B cell (primary cell): ENCODE measurements around the gene MAFF. TPM values are rescaled to one million over a fixed set of nuclear protein-coding genes. Genes with fewer than 3 reads are reported as not detected.
"Not testable (repeated sequence)": the region's sequence is repeated elsewhere in the genome, so short reads cannot be mapped to it uniquely, and the experiment has no call there.

Experiments used
- ATAC-seq: fragments of 200-7000 bp; cut with Tn5 transposase; one replicate; pipeline ENCODE4 v1.10.0; 2021; ENCODE audit warnings: low read depth, mild to moderate bottlenecking, moderate number of reproducible peaks, moderate library complexity
- CTCF ChIA-PET: fragments of 350-600 bp; sonication (Branson Sonifier 250); formaldehyde crosslinking; loops from one replicate; lab custom pipeline; 2021; ENCODE audit warnings: antibody characterized with exemption, inconsistent platforms; lab: Charles Lee
- POLR2A ChIA-PET: fragments of 350-600 bp; sonication (Branson Sonifier 250); formaldehyde crosslinking; loops from one replicate; lab custom pipeline; 2021; ENCODE audit warnings: antibody characterized with exemption; lab: Charles Lee
- DNase-seq: peaks from one replicate; pipeline ENCODE4 v3.0.0; 2013
- H2AFZ ChIP-seq: 2 replicates; pipeline ENCODE4 v1.6.1; 2012; ENCODE audit warnings: mild to moderate bottlenecking, low read depth, low read length; ENCODE audit not compliant: insufficient read depth, poor library complexity, severe bottlenecking
- H3K27ac ChIP-seq, 2 donors: 1 replicate in 1 of 2; 2 replicates in 1 of 2; pipeline ENCODE4 v1.5.1; 2012 to 2013; ENCODE audit warnings: low read length in 2 of 2, mild to moderate bottlenecking in 2 of 2, moderate library complexity in 1 of 2
- H3K27me3 ChIP-seq, 4 experiments: fragments of 200-600 bp in 1 of 4; sonication (generic) in 1 of 4; replicated peaks in 1 of 4; 1 replicate in 2 of 4; 2 replicates in 2 of 4; pipeline versions ENCODE4 v1.6.1 to v1.7.0; 2013 to 2016; ENCODE audit warnings: low read length in 3 of 4, mild to moderate bottlenecking in 2 of 4, mixed read lengths in 1 of 4, moderate library complexity in 1 of 4; ENCODE audit not compliant: insufficient read depth in 4 of 4, control insufficient read depth in 3 of 4; ENCODE audit errors: control extremely low read depth in 1 of 4
- H3K36me3 ChIP-seq, 2 experiments: replicated peaks in 1 of 2; 1 replicate in 1 of 2; 2 replicates in 1 of 2; pipeline versions ENCODE4 v1.6.1 to v1.7.1; 2013; ENCODE audit warnings: low read length in 1 of 2; ENCODE audit not compliant: insufficient read depth in 2 of 2, control insufficient read depth in 1 of 2; ENCODE audit errors: control extremely low read depth in 1 of 2, extremely low read depth in 1 of 2
- H3K4me1 ChIP-seq, 2 donors: fragments of 200-600 bp in 1 of 2; sonication (generic) in 1 of 2; 1 replicate in 1 of 2; 2 replicates in 1 of 2; pipeline versions ENCODE4 v1.5.1 to v1.6.1; 2013 to 2017; ENCODE audit warnings: low read length in 2 of 2; ENCODE audit not compliant: control insufficient read depth in 2 of 2, insufficient read depth in 2 of 2
- H3K4me2 ChIP-seq: replicated peaks from 2 replicates; pipeline ENCODE3; 2012; ENCODE audit warnings: mild to moderate bottlenecking, low read depth, low read length; ENCODE audit not compliant: poor library complexity, severe bottlenecking
- H3K4me3 ChIP-seq, 5 experiments: fragments of 200-600 bp in 1 of 5; sonication (generic) in 1 of 5; 1 replicate in 3 of 5; 2 replicates in 2 of 5; pipeline versions ENCODE4 v1.5.1 to v1.7.0; 2011 to 2016; ENCODE audit warnings: low read length in 4 of 5, mild to moderate bottlenecking in 4 of 5, low read depth in 2 of 5, control low read depth in 1 of 5, moderate library complexity in 1 of 5; ENCODE audit not compliant: insufficient read depth in 1 of 5; ENCODE audit errors: control extremely low read depth in 1 of 5, extremely low read depth in 1 of 5
- H3K79me2 ChIP-seq: fragments of 200-600 bp; sonication (generic); one replicate; pipeline ENCODE4 v1.6.0; 2016; ENCODE audit warnings: low read length; ENCODE audit not compliant: control insufficient read depth, insufficient read depth
- H3K9ac ChIP-seq: fragments of 200-600 bp; sonication (generic); 2 replicates; pipeline ENCODE4 v1.6.1; 2017; ENCODE audit warnings: mild to moderate bottlenecking, low read length, moderate library complexity
- H3K9me3 ChIP-seq, 3 donors: one replicate each; pipeline versions ENCODE4 v1.6.1 to v1.7.1; 2013; ENCODE audit warnings: low read length in 2 of 3; ENCODE audit not compliant: control insufficient read depth in 2 of 3, insufficient read depth in 1 of 3; ENCODE audit errors: control extremely low read depth in 1 of 3
- H4K20me1 ChIP-seq: 2 replicates; pipeline ENCODE4 v1.6.0; 2012; ENCODE audit warnings: mild to moderate bottlenecking, low read length; ENCODE audit not compliant: insufficient read depth, control insufficient read depth, poor library complexity, severe bottlenecking
- H3K27ac Mint-ChIP-seq: one replicate; pipeline ENCODE4 v1.8.0; 2021; ENCODE audit warnings: mixed read lengths
- H3K27me3 Mint-ChIP-seq: one replicate; pipeline ENCODE4 v1.8.0; 2021; ENCODE audit warnings: mixed read lengths
- H3K4me1 Mint-ChIP-seq: one replicate; pipeline ENCODE4 v1.8.0; 2021; ENCODE audit warnings: mixed read lengths
- H3K4me3 Mint-ChIP-seq: one replicate; pipeline ENCODE4 v1.8.0; 2021; ENCODE audit warnings: mixed read lengths
- H3K9me3 Mint-ChIP-seq: one replicate; pipeline ENCODE4 v1.8.0; 2022; ENCODE audit warnings: mixed read lengths; ENCODE audit not compliant: insufficient read depth
- EZH2 ChIP-seq: IDR thresholded peaks from 2 replicates; pipeline ENCODE4 v1.6.1; 2012; ENCODE audit warnings: borderline replicate concordance, low read depth, mild to moderate bottlenecking, moderate library complexity, low read length; ENCODE audit not compliant: insufficient read depth, poor library complexity, severe bottlenecking
- WGBS: methylation state at CpG from one replicate; pipeline ENCODE4 v1.1.5; 2013; ENCODE audit warnings: missing lambda C conversion rate; ENCODE audit not compliant: insufficient coverage; 5-methylcytosine and 5-hydroxymethylcytosine counted together
- intact Hi-C: fragments of 100-400 bp; cut with micrococcal nuclease; formaldehyde crosslinking; loops from one replicate; pipeline ENCODE4 v1.10.0; 2022
- polyA plus RNA-seq: library from polyadenylated mRNA; depleted of rRNA; stranded (reverse); fragments of >200 nt; gene quantifications from 2 replicates; pipeline ENCODE4 v1.2.3, GENCODE V29; 2012
- total RNA-seq, 2 donors: library from RNA; stranded (reverse); fragments of 120-200 nt in 1 of 2; gene quantifications; 1 replicate in 1 of 2; 2 replicates in 1 of 2; pipeline versions ENCODE4 v1.2.3 to v1.2.4, GENCODE V29; 2013 to 2022
- TF ChIP-seq, protein P1 (sequence below): fragments of 200-600 bp; IDR thresholded peaks from one replicate; pipeline ENCODE4 v1.8.0; 2022; ENCODE audit warnings: antibody characterized with exemption, mild to moderate bottlenecking

The MAFF gene
- total and polyA plus RNA-seq, 2 donors (not counting 1 experiment from before 2014, with no cell fraction given), result 5.3 to 18.0 TPM

DNA sequence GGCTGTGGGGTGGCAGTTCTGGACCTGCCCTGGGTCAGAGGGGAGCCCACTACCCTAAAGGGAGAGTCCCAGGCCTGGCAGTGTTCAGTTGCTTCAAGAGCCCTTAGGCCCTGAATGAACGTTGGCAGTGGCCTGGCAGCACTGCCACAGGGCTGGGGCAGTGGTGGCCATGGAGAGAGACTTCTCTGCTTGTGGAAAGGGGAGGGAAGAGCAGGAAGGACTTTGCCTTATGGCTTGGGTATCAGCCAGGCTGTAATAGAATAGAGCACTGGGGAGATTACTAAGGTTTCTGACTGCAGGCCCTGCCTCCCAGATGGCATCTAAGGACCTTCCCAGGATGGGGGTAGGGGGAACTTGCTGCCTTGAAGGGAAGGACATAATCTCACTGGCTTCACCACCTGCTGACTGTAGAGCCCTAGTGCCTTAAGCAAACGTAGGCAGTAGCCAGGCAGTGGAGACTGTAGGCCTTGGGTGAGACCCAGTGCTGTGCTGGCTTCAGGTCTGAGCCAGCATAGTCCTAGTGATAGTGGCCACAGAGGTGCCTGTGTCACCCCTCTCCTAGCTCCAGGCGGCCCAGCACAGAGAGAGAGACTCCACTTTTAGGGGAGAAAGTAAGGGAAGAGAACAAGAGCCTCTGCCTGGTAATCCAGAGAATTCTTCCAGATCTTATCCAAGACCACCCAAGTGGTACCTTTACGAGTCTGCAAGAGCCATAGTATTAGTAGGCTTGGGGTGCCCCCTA, 47.8 kb upstream of the MAFF start:
- Histone ChIP-seq H2AFZ (no peak overlapping the region), H3K79me2 (peaks cover 27% of the 10 kb centered on the region), H3K27me3 (no peaks in the 10 kb centered on the region), H3K27ac (no peak overlapping the region), H3K4me2 (no peak overlapping the region), H4K20me1 (no peaks in the 10 kb centered on the region), H3K4me1 (peaks cover 4 to 11% of the 10 kb centered on the region in 2 donors), H3K9ac (no peak overlapping the region), H3K9me3 (peaks cover 0 to 1% (median 0%) of the 10 kb centered on the region in 3 donors), H3K4me3 (no peak overlapping the region), H3K36me3 (no peaks in the 10 kb centered on the region)
- ChIA-PET CTCF (no interaction called here), POLR2A (no interaction called here)
- intact Hi-C loops, result no loop called here
- Mint-ChIP-seq H3K27me3 (no peaks in the 10 kb centered on the region), H3K9me3 (no peaks in the 10 kb centered on the region), H3K27ac (no peak overlapping the region), H3K4me1 (peaks cover 10% of the 10 kb centered on the region), H3K4me3 (no peak overlapping the region)
- DNase-seq (no peak), ATAC-seq (no peak)
- TF ChIP-seq EZH2, result no peak
- TF ChIP-seq, protein P1, sequence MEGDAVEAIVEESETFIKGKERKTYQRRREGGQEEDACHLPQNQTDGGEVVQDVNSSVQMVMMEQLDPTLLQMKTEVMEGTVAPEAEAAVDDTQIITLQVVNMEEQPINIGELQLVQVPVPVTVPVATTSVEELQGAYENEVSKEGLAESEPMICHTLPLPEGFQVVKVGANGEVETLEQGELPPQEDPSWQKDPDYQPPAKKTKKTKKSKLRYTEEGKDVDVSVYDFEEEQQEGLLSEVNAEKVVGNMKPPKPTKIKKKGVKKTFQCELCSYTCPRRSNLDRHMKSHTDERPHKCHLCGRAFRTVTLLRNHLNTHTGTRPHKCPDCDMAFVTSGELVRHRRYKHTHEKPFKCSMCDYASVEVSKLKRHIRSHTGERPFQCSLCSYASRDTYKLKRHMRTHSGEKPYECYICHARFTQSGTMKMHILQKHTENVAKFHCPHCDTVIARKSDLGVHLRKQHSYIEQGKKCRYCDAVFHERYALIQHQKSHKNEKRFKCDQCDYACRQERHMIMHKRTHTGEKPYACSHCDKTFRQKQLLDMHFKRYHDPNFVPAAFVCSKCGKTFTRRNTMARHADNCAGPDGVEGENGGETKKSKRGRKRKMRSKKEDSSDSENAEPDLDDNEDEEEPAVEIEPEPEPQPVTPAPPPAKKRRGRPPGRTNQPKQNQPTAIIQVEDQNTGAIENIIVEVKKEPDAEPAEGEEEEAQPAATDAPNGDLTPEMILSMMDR, result no peak
- WGBS, result 95% methylated on average over 2 of the region's 4 CpGs

DNA sequence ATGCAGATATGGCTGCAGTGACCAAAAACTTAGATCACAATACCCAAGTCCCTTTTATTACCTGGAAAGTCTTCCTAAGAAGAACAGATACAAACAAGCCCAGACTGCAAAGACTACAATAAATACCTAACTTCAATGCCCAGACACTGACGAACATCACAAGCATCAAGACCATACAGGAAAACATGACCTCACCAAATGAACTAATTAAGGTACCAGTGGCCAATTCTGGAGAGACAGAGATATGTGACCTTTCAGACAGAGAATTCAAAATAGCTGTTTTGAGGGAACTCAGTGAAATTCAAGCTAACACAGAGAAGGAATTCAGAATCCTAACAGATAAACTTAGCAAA, 47.3 kb upstream of the MAFF start:
- H3K4me3 ChIP-seq, H3K9me3 ChIP-seq, H3K4me3 Mint-ChIP-seq, CTCF ChIA-PET, H2AFZ ChIP-seq, DNase-seq, H3K27ac Mint-ChIP-seq, H3K27me3 Mint-ChIP-seq, POLR2A ChIA-PET, H3K27ac ChIP-seq, H3K36me3 ChIP-seq, H3K27me3 ChIP-seq, H3K4me2 ChIP-seq, intact Hi-C loops, H3K9me3 Mint-ChIP-seq, ATAC-seq, H4K20me1 ChIP-seq, H3K9ac ChIP-seq: not testable (repeated sequence)
- WGBS, result no CpG with 5 or more reads among the region's 1 CpG
- peaks cover 27% of the 10 kb centered on the region for H3K79me2 ChIP-seq
- peaks cover 4 to 11% of the 10 kb centered on the region in 2 donors for H3K4me1 ChIP-seq
- peaks cover 11% of the 10 kb centered on the region for H3K4me1 Mint-ChIP-seq
